HepG2 (cell line): Measurements from ENCODE around the gene PHF23. TPM values are rescaled to one million over a fixed set of nuclear protein-coding genes. Genes with fewer than 3 reads are reported as not detected.

Experiments used
- ARID2 ChIP-seq: sonication (generic); formaldehyde crosslinking; IDR thresholded peaks from 2 replicates; pipeline ENCODE4 v1.8.1; 2022; ENCODE audit warnings: mild to moderate bottlenecking, missing genetic modification reagents, borderline replicate concordance
- CBX1 ChIP-seq: IDR thresholded peaks from one replicate; pipeline ENCODE4 v1.6.1; 2016; ENCODE audit warnings: antibody characterized with exemption, low read depth
- DNMT1 ChIP-seq: sonication (generic); formaldehyde crosslinking; IDR thresholded peaks from 2 replicates; pipeline ENCODE4 v1.5.1; 2020; ENCODE audit warnings: mild to moderate bottlenecking, missing genetic modification reagents
- FOSL1 ChIP-seq: sonication (generic); formaldehyde crosslinking; IDR thresholded peaks from 2 replicates; pipeline ENCODE4 v1.9.0; 2021; ENCODE audit warnings: missing genetic modification reagents, borderline replicate concordance
- GTF3A ChIP-seq: sonication (generic); formaldehyde crosslinking; conservative IDR thresholded peaks from 2 replicates; pipeline ENCODE4 v1.4.0; 2020; ENCODE audit warnings: mild to moderate bottlenecking, missing genetic modification reagents
- JUNB ChIP-seq: sonication (generic); formaldehyde crosslinking; IDR thresholded peaks from 2 replicates; pipeline ENCODE4 v1.8.0; 2022; ENCODE audit warnings: missing genetic modification reagents, mild to moderate bottlenecking, borderline replicate concordance
- MEIS1 ChIP-seq: sonication (generic); formaldehyde crosslinking; IDR thresholded peaks from 2 replicates; pipeline ENCODE4 v1.9.0; 2021; ENCODE audit warnings: mild to moderate bottlenecking, missing genetic modification reagents, moderate library complexity, borderline replicate concordance
- PAWR ChIP-seq: sonication (generic); formaldehyde crosslinking; IDR thresholded peaks from 2 replicates; pipeline ENCODE4 v1.4.0; 2020; ENCODE audit warnings: missing genetic modification reagents, mild to moderate bottlenecking, borderline replicate concordance
- PHF8 ChIP-seq: sonication (generic); formaldehyde crosslinking; IDR thresholded peaks from 2 replicates; pipeline ENCODE4 v1.5.0; 2020; ENCODE audit warnings: missing genetic modification reagents
- ZFP1 ChIP-seq: IDR thresholded peaks from 2 replicates; pipeline ENCODE4 v1.6.1; 2016
- ZFP90 ChIP-seq: sonication (generic); formaldehyde crosslinking; IDR thresholded peaks from 2 replicates; pipeline ENCODE4 v1.8.0; 2022; ENCODE audit warnings: missing genetic modification reagents, mild to moderate bottlenecking, inconsistent platforms, borderline replicate concordance
- ZNF234 ChIP-seq: sonication (generic); formaldehyde crosslinking; conservative IDR thresholded peaks from 2 replicates; pipeline ENCODE4 v1.5.1; 2020; ENCODE audit warnings: mild to moderate bottlenecking, missing genetic modification reagents
- ZNF660 ChIP-seq: sonication (generic); formaldehyde crosslinking; IDR thresholded peaks from 2 replicates; pipeline ENCODE4 v1.5.1; 2020; ENCODE audit warnings: mild to moderate bottlenecking, low read depth, missing genetic modification reagents, borderline replicate concordance
- ZNF670 ChIP-seq: sonication (generic); formaldehyde crosslinking; IDR thresholded peaks from 2 replicates; pipeline ENCODE4 v1.8.0; 2022; ENCODE audit warnings: mild to moderate bottlenecking, missing genetic modification reagents, borderline replicate concordance
- ZNF678 ChIP-seq: sonication (generic); formaldehyde crosslinking; IDR thresholded peaks from 2 replicates; pipeline ENCODE4 v1.4.0; 2020; ENCODE audit warnings: mild to moderate bottlenecking, missing genetic modification reagents
- ZSCAN21 ChIP-seq: sonication (generic); formaldehyde crosslinking; IDR thresholded peaks from 2 replicates; pipeline ENCODE4 v1.8.0; 2022; ENCODE audit warnings: mild to moderate bottlenecking, missing genetic modification reagents, moderate library complexity, borderline replicate concordance
- polyA plus RNA-seq, 8 experiments: library from polyadenylated mRNA; depleted of rRNA in 3 of 8; stranded (reverse) in 7 of 8; unstranded in 1 of 8; fragments of >200 nt; fragmentation: Illumina TruSeq in 4 of 8; extraction: Trizol in 4 of 8; gene quantifications; 2 replicates each; pipeline versions ENCODE4 v1.2.1 to v1.2.3, GENCODE V29; 2011 to 2016; ENCODE audit warnings: low read depth in 4 of 8, missing spikeins in 1 of 8, mixed read lengths in 1 of 8; ENCODE audit not compliant: insufficient read depth in 1 of 8
- total RNA-seq, 5 experiments: library from RNA; depleted of rRNA; stranded (reverse); fragments of >200 nt; fragmentation: Illumina TruSeq; extraction: Trizol; gene quantifications; 2 replicates each; pipeline ENCODE4 v1.2.3, GENCODE V29; 2016; ENCODE audit warnings: low read depth in 1 of 5
- TF ChIP-seq, protein P1 (sequence below): sonication (generic); formaldehyde crosslinking; IDR thresholded peaks from 2 replicates; pipeline ENCODE4 v1.8.0; 2022; ENCODE audit warnings: missing genetic modification reagents, mild to moderate bottlenecking, moderate library complexity, borderline replicate concordance
- TF ChIP-seq, protein P2 (sequence below): sonication (generic); formaldehyde crosslinking; IDR thresholded peaks from 2 replicates; pipeline ENCODE4 v1.9.0; 2021; ENCODE audit warnings: missing genetic modification reagents, borderline replicate concordance
- TF ChIP-seq, protein P3 (sequence below): sonication (generic); formaldehyde crosslinking; IDR thresholded peaks from 2 replicates; pipeline ENCODE4 v1.8.0; 2022; ENCODE audit warnings: mild to moderate bottlenecking, missing genetic modification reagents, borderline replicate concordance
- TF ChIP-seq, protein P4 (sequence below): sonication (generic); formaldehyde crosslinking; IDR thresholded peaks from 2 replicates; pipeline ENCODE4 v1.4.0; 2020; ENCODE audit warnings: missing genetic modification reagents
- TF ChIP-seq, protein P5 (sequence below): sonication (generic); formaldehyde crosslinking; IDR thresholded peaks from 2 replicates; pipeline ENCODE4 v1.5.1; 2020; ENCODE audit warnings: missing genetic modification reagents, mild to moderate bottlenecking, borderline replicate concordance

Gene PHF23
- total and polyA plus RNA-seq, 2 of the 13 experiments (the other 11 are each of a cell fraction or from before 2014, with no cell fraction given): 27.6 to 33.2 TPM

DNA sequence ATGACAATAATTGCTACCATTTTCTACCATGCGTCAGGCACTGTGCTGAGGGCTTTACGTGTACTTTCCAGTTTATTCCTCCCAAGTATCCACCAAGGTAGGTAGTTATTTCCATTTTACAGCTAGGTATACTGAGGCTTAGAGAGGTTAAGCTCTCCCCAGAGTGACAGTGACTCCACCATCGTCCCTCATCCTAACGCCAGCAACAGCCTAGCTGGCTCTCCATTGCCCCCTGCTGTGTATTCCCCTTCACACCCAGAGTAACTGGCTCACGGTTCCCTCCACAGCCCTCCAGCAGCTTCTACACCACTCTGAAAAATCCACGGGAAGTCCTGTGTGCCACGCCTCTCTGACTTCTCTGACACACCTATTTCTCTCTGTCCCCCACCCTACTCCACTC, 53.0 kb downstream of the PHF23 start (continued):
- TF ChIP-seq, protein P1, sequence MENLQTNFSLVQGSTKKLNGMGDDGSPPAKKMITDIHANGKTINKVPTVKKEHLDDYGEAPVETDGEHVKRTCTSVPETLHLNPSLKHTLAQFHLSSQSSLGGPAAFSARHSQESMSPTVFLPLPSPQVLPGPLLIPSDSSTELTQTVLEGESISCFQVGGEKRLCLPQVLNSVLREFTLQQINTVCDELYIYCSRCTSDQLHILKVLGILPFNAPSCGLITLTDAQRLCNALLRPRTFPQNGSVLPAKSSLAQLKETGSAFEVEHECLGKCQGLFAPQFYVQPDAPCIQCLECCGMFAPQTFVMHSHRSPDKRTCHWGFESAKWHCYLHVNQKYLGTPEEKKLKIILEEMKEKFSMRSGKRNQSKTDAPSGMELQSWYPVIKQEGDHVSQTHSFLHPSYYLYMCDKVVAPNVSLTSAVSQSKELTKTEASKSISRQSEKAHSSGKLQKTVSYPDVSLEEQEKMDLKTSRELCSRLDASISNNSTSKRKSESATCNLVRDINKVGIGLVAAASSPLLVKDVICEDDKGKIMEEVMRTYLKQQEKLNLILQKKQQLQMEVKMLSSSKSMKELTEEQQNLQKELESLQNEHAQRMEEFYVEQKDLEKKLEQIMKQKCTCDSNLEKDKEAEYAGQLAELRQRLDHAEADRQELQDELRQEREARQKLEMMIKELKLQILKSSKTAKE (CRISPR knock-in tag): no peak
- no peak for TF ChIP-seq DNMT1 (CRISPR knock-in tag)
- no peak for TF ChIP-seq ZFP90 (CRISPR knock-in tag)
- no peak for TF ChIP-seq GTF3A (CRISPR knock-in tag)
- TF ChIP-seq ARID2 (CRISPR knock-in tag): no peak
- TF ChIP-seq PAWR: no peak
- no peak for TF ChIP-seq JUNB
- TF ChIP-seq, protein P2, sequence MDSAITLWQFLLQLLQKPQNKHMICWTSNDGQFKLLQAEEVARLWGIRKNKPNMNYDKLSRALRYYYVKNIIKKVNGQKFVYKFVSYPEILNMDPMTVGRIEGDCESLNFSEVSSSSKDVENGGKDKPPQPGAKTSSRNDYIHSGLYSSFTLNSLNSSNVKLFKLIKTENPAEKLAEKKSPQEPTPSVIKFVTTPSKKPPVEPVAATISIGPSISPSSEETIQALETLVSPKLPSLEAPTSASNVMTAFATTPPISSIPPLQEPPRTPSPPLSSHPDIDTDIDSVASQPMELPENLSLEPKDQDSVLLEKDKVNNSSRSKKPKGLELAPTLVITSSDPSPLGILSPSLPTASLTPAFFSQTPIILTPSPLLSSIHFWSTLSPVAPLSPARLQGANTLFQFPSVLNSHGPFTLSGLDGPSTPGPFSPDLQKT (CRISPR knock-in tag): no peak
- no peak for TF ChIP-seq ZNF234 (CRISPR knock-in tag)
- TF ChIP-seq ZNF678: no peak
- TF ChIP-seq, protein P3, sequence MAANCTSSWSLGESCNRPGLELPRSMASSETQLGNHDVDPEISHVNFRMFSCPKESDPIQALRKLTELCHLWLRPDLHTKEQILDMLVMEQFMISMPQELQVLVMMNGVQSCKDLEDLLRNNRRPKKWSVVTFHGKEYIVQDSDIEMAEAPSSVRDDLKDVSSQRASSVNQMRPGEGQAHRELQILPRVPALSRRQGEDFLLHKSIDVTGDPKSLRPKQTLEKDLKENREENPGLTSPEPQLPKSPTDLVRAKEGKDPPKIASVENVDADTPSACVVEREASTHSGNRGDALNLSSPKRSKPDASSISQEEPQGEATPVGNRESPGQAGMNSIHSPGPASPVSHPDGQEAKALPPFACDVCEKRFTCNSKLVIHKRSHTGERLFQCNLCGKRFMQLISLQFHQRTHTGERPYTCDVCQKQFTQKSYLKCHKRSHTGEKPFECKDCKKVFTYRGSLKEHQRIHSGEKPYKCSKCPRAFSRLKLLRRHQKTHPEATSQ: no peak
- TF ChIP-seq, protein P4, sequence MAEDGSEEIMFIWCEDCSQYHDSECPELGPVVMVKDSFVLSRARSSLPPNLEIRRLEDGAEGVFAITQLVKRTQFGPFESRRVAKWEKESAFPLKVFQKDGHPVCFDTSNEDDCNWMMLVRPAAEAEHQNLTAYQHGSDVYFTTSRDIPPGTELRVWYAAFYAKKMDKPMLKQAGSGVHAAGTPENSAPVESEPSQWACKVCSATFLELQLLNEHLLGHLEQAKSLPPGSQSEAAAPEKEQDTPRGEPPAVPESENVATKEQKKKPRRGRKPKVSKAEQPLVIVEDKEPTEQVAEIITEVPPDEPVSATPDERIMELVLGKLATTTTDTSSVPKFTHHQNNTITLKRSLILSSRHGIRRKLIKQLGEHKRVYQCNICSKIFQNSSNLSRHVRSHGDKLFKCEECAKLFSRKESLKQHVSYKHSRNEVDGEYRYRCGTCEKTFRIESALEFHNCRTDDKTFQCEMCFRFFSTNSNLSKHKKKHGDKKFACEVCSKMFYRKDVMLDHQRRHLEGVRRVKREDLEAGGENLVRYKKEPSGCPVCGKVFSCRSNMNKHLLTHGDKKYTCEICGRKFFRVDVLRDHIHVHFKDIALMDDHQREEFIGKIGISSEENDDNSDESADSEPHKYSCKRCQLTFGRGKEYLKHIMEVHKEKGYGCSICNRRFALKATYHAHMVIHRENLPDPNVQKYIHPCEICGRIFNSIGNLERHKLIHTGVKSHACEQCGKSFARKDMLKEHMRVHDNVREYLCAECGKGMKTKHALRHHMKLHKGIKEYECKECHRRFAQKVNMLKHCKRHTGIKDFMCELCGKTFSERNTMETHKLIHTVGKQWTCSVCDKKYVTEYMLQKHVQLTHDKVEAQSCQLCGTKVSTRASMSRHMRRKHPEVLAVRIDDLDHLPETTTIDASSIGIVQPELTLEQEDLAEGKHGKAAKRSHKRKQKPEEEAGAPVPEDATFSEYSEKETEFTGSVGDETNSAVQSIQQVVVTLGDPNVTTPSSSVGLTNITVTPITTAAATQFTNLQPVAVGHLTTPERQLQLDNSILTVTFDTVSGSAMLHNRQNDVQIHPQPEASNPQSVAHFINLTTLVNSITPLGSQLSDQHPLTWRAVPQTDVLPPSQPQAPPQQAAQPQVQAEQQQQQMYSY: no peak
- no peak for TF ChIP-seq PHF8 (CRISPR knock-in tag)
- no peak for TF ChIP-seq ZFP1 (CRISPR knock-in tag)
- no peak for TF ChIP-seq MEIS1 (CRISPR knock-in tag)
- no peak for TF ChIP-seq ZNF670 (CRISPR knock-in tag)
- no peak for TF ChIP-seq ZSCAN21
- TF ChIP-seq CBX1: no peak
- TF ChIP-seq, protein P5, sequence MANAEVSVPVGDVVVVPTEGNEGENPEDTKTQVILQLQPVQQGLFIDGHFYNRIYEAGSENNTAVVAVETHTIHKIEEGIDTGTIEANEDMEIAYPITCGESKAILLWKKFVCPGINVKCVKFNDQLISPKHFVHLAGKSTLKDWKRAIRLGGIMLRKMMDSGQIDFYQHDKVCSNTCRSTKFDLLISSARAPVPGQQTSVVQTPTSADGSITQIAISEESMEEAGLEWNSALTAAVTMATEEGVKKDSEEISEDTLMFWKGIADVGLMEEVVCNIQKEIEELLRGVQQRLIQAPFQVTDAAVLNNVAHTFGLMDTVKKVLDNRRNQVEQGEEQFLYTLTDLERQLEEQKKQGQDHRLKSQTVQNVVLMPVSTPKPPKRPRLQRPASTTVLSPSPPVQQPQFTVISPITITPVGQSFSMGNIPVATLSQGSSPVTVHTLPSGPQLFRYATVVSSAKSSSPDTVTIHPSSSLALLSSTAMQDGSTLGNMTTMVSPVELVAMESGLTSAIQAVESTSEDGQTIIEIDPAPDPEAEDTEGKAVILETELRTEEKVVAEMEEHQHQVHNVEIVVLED (CRISPR knock-in tag): no peak
- no peak for TF ChIP-seq FOSL1 (CRISPR knock-in tag)
- TF ChIP-seq ZNF660 (CRISPR knock-in tag): no peak
